RWPE1 (cell line): ENCODE results near the gene AFF1.

ENCODE experiments used
- CTCF ChIA-PET: fragments of 350-600 bp; sonication (Branson Sonifier 250); formaldehyde crosslinking; extraction: SDS; loops from one replicate; lab custom pipeline; 2021; lab: Yijun Ruan, JAX
- POLR2A ChIA-PET: fragments of 400-600 bp; formaldehyde crosslinking; extraction: SDS; loops from one replicate; lab custom pipeline; 2020; ENCODE audit warnings: antibody characterized with exemption; ENCODE audit not compliant: low non-redundant PET; lab: Yijun Ruan, JAX
- DNase-seq: peaks from one replicate; pipeline ENCODE4 v3.0.0; 2012; ENCODE audit warnings: low spot score
- H3K27ac ChIP-seq: fragments of 450-650 bp; 2 replicates; pipeline ENCODE4 v1.5.1; 2017
- CTCF ChIP-seq: fragments of 450-650 bp; conservative IDR thresholded peaks from 2 replicates; pipeline ENCODE4 v1.5.1; 2017; ENCODE audit warnings: low read depth, mild to moderate bottlenecking

AFF1 gene

GRCh38 chr4:86999136-86999643, 64.4 kb downstream of the AFF1 start:
- CTCF ChIA-PET, result no interaction called here
- TF ChIP-seq CTCF, result no peak
- H3K27ac ChIP-seq, result no peak overlapping the region
- POLR2A ChIA-PET, result no interaction called here
- DNase-seq, result no peak

GRCh38 chr4:87002682-87003043, 67.9 kb downstream of the AFF1 start:
- DNase-seq, result no peak
- H3K27ac ChIP-seq, result no peak overlapping the region
- CTCF ChIA-PET, result interaction anchor here (0.6 kb wide), 1 partner anchor 61 kb away, joined by 10 read pairs; no protein-coding TSS in a partner anchor
- no peak for TF ChIP-seq CTCF
- POLR2A ChIA-PET, result no interaction called here

- H3K27ac ChIP-seq, result no peak overlapping the region
- no peak for TF ChIP-seq CTCF
- POLR2A ChIA-PET, result no interaction called here
- no peak for DNase-seq
- CTCF ChIA-PET, result interaction anchor here (0.6 kb wide), 1 partner anchor 62 kb away, joined by 10 read pairs; no protein-coding TSS in a partner anchor
Measured at GRCh38 chr4:87003266-87003665, 68.5 kb downstream of the AFF1 start.

GRCh38 chr4:87005369-87005689, 70.5 kb downstream of the AFF1 start:
- POLR2A ChIA-PET, result interaction anchor here (2.3 kb wide), 1 partner anchor 70 kb away, joined by 9 read pairs; the partner anchor contains the start of gene AFF1
- CTCF ChIA-PET, result interaction anchor here (1.5 kb wide), 1 partner anchor 83 kb away, joined by 4 read pairs; no protein-coding TSS in a partner anchor
- DNase-seq, result no peak
- no peak for TF ChIP-seq CTCF
- H3K27ac ChIP-seq, result peak overlapping the region; percentile 56; the same call in 1 of the 2 replicates

GRCh38 chr4:87005690-87006425, 71.0 kb downstream of the AFF1 start:
- ChIA-PET POLR2A (interaction anchor here (2.3 kb wide), 1 partner anchor 71 kb away, joined by 9 read pairs; the partner anchor contains the start of gene AFF1), CTCF (interaction anchor here (0.7 to 1.5 kb wide), 2 partner anchors 83 to 1690 kb away, joined by 4 read pairs; no protein-coding TSS in a partner anchor)
- H3K27ac ChIP-seq, result peak overlapping the region; percentile 98
- no peak for TF ChIP-seq CTCF
- DNase-seq, result peak; percentile 11

GRCh38 chr4:87006426-87006675, 71.5 kb downstream of the AFF1 start:
- DNase-seq, result no peak
- ChIA-PET CTCF (interaction anchor here (0.7 to 1.5 kb wide), 2 partner anchors 84 to 1689 kb away, joined by 4 read pairs; no protein-coding TSS in a partner anchor), POLR2A (interaction anchor here (2.3 kb wide), 1 partner anchor 71 kb away, joined by 9 read pairs; the partner anchor contains the start of gene AFF1)
- TF ChIP-seq CTCF, result no peak; the same call in 1 of the 2 replicates
- H3K27ac ChIP-seq, result peak overlapping the region; percentile 98
